ENCODE measurements around the gene ZNF76.

GRCh38 chr6:35216412-35216732, 43.2 kb upstream of the ZNF76 start:
- TF ChIP-seq KDM2B (CRISPR knock-in tag; IDR thresholded peaks at IDR 0.05) = no peak
- no peak for TF ChIP-seq NCOA1 (IDR thresholded peaks at IDR 0.05; ENCODE audit: low read depth)
- no peak for TF ChIP-seq ZFX (CRISPR knock-in tag; IDR thresholded peaks at IDR 0.05)

Data from K562 (cell line).